HUES48 (cell line): ENCODE results near the gene HAT1.
"Not testable (repeated sequence)": the region's sequence is repeated elsewhere in the genome, so short reads cannot be mapped to it uniquely, and the experiment has no call there.

Source experiments
- H3K27ac ChIP-seq: one replicate; pipeline ENCODE4 v1.7.0; 2013; ENCODE audit warnings: low read depth, low read length, inconsistent platforms
- H3K27me3 ChIP-seq: 2 replicates; pipeline ENCODE4 v1.6.1; 2013; ENCODE audit warnings: mild to moderate bottlenecking, low read length; ENCODE audit not compliant: control insufficient read depth, insufficient read depth
- H3K36me3 ChIP-seq: 2 replicates; pipeline ENCODE4 v1.6.1; 2013; ENCODE audit warnings: low read length; ENCODE audit not compliant: control insufficient read depth, insufficient read depth
- H3K4me1 ChIP-seq: 2 replicates; pipeline ENCODE4 v1.6.1; 2013; ENCODE audit warnings: mild to moderate bottlenecking, low read length; ENCODE audit not compliant: control insufficient read depth, insufficient read depth
- H3K4me3 ChIP-seq: 2 replicates; pipeline ENCODE4 v1.5.1; 2013; ENCODE audit warnings: mild to moderate bottlenecking, low read depth, low read length
- H3K9ac ChIP-seq: 2 replicates; pipeline ENCODE4 v1.6.1; 2013; ENCODE audit warnings: mild to moderate bottlenecking, low read depth, low read length, moderate library complexity
- H3K9me3 ChIP-seq: 2 replicates; pipeline ENCODE4 v1.6.1; 2013; ENCODE audit warnings: low read length; ENCODE audit not compliant: control insufficient read depth, insufficient read depth

HAT1 gene

GRCh38 chr2:171972329-171972982 lies 50.2 kb downstream of the HAT1 start:
- Histone ChIP-seq H3K9me3 (no peaks in the 10 kb centered on the region), H3K27me3 (no peaks in the 10 kb centered on the region), H3K4me3 (no peak overlapping the region), H3K27ac (no peak overlapping the region), H3K9ac (no peak overlapping the region), H3K4me1 (no peaks in the 10 kb centered on the region), H3K36me3 (peaks cover 37% of the 10 kb centered on the region)

- Histone ChIP-seq H3K9ac (no peak overlapping the region), H3K4me3 (no peak overlapping the region), H3K4me1 (no peaks in the 10 kb centered on the region), H3K36me3 (peaks cover 67% of the 10 kb centered on the region), H3K27ac (no peak overlapping the region), H3K27me3 (no peaks in the 10 kb centered on the region), H3K9me3 (no peaks in the 10 kb centered on the region)
These were observed 56.8 kb downstream of the HAT1 start for GRCh38 chr2:171979103-171979502.

GRCh38 chr2:171983924-171984323 lies 61.7 kb downstream of the HAT1 start:
- not testable (repeated sequence) for H3K9ac ChIP-seq, H3K27me3 ChIP-seq, H3K4me1 ChIP-seq, H3K27ac ChIP-seq, H3K9me3 ChIP-seq, H3K4me3 ChIP-seq
- peaks cover 42% of the 10 kb centered on the region for H3K36me3 ChIP-seq

- no peak overlapping the region for H3K27ac ChIP-seq
- no peaks in the 10 kb centered on the region for H3K27me3 ChIP-seq
- no peak overlapping the region for H3K9ac ChIP-seq
- H3K4me3 ChIP-seq: no peak overlapping the region
- no peaks in the 10 kb centered on the region for H3K9me3 ChIP-seq
- peaks cover 32% of the 10 kb centered on the region for H3K36me3 ChIP-seq
- no peaks in the 10 kb centered on the region for H3K4me1 ChIP-seq
These were observed 62.8 kb downstream of the HAT1 start for GRCh38 chr2:171985076-171985475.

- H3K27me3 ChIP-seq: no peaks in the 10 kb centered on the region
- H3K9me3 ChIP-seq: no peaks in the 10 kb centered on the region
- no peak overlapping the region for H3K9ac ChIP-seq
- H3K4me3 ChIP-seq: no peak overlapping the region
- H3K36me3 ChIP-seq: peaks cover 19% of the 10 kb centered on the region
- H3K4me1 ChIP-seq: no peaks in the 10 kb centered on the region
- no peak overlapping the region for H3K27ac ChIP-seq
These were observed 64.5 kb downstream of the HAT1 start for GRCh38 chr2:171986778-171987177.

- H3K4me1 ChIP-seq: no peaks in the 10 kb centered on the region
- H3K4me3 ChIP-seq: no peak overlapping the region
- no peaks in the 10 kb centered on the region for H3K27me3 ChIP-seq
- H3K27ac ChIP-seq: no peak overlapping the region
- no peak overlapping the region for H3K9ac ChIP-seq
- no peaks in the 10 kb centered on the region for H3K36me3 ChIP-seq
- H3K9me3 ChIP-seq: no peaks in the 10 kb centered on the region
These were observed 68.8 kb downstream of the HAT1 start for GRCh38 chr2:171991027-171991426.

GRCh38 chr2:171995586-171995985 lies 73.3 kb downstream of the HAT1 start:
- peaks cover 18% of the 10 kb centered on the region for H3K27me3 ChIP-seq
- no peak overlapping the region for H3K9ac ChIP-seq
- peaks cover 5% of the 10 kb centered on the region; the same call in 1 of the 2 replicates for H3K4me1 ChIP-seq
- H3K4me3 ChIP-seq: no peak overlapping the region
- no peak overlapping the region for H3K27ac ChIP-seq
- H3K36me3 ChIP-seq: no peaks in the 10 kb centered on the region
- no peaks in the 10 kb centered on the region for H3K9me3 ChIP-seq

- Histone ChIP-seq H3K27me3 (peaks cover 18% of the 10 kb centered on the region), H3K27ac (no peak overlapping the region), H3K9ac (no peak overlapping the region), H3K4me1 (peaks cover 5% of the 10 kb centered on the region; the same call in 1 of the 2 replicates), H3K36me3 (no peaks in the 10 kb centered on the region), H3K9me3 (no peaks in the 10 kb centered on the region), H3K4me3 (no peak overlapping the region)
These were observed 73.8 kb downstream of the HAT1 start for GRCh38 chr2:171996021-171996420.

GRCh38 chr2:171997031-171997430 lies 74.8 kb downstream of the HAT1 start:
- not testable (repeated sequence) for H3K9me3 ChIP-seq, H3K36me3 ChIP-seq, H3K4me3 ChIP-seq, H3K9ac ChIP-seq, H3K4me1 ChIP-seq, H3K27ac ChIP-seq
- H3K27me3 ChIP-seq: peaks cover 18% of the 10 kb centered on the region

- Histone ChIP-seq H3K36me3 (no peaks in the 10 kb centered on the region), H3K4me1 (peaks cover 5% of the 10 kb centered on the region; the same call in 1 of the 2 replicates), H3K27me3 (peaks cover 18% of the 10 kb centered on the region), H3K9me3 (no peaks in the 10 kb centered on the region), H3K27ac (no peak overlapping the region), H3K9ac (peak overlapping the region; percentile 33; the same call in 1 of the 2 replicates), H3K4me3 (peak overlapping the region; percentile 82)
These were observed 76.9 kb downstream of the HAT1 start for GRCh38 chr2:171999161-171999560.

- Histone ChIP-seq H3K9me3 (no peaks in the 10 kb centered on the region), H3K9ac (peak within 1 kb of the TSS; percentile 96), H3K4me1 (peaks cover 5% of the 10 kb centered on the region; the same call in 1 of the 2 replicates), H3K4me3 (peak within 1 kb of the TSS; percentile 82), H3K27ac (peak within 1 kb of the TSS; percentile 83), H3K36me3 (no peaks in the 10 kb centered on the region), H3K27me3 (peaks cover 18% of the 10 kb centered on the region)
These were observed 77.6 kb downstream of the HAT1 start, which contains the start of gene METAP1D for GRCh38 chr2:171999604-172000469. Gene METAP1D (plus strand): TSS chr2:171999953. CDS start chr2:171999970, 17 bp downstream.
